Anterior cingulate cortex (tissue), 58 donors: ENCODE measurements around the gene LDLRAD4.

Experiments used
- DNase-seq, 58 donors: peaks; one replicate each; lab custom pipeline; 2025; lab: John Stamatoyannopoulos, UW

Gene LDLRAD4

DNA sequence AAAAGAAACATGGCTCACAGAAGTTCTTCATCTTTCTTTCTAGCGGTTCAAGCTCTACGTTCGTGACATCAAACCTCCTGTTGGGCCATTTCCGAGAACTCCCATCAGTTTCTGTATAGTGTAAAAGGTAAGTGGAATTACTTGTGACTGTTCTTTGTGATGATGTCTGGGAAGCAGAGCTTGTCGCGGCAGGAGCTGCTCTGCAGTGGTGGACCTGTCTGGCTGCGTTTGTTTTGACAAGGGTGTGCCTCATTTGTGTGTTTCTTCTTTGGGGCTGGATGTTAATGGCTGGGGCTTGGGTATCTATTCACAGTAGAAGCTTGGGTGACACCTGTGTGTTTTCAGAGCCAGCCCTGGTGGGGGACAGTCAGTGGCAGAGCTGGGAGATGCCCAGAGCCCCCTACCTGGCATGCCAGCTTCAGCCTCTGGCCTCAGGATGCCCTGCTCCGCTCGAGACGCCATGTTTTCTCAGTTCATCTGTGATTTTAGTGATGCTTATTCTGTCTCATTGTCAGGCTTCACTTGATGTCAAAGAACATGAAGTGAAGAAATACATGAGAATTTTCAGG lies 59.6 kb downstream of the LDLRAD4 start:
- no peak for DNase-seq

DNA sequence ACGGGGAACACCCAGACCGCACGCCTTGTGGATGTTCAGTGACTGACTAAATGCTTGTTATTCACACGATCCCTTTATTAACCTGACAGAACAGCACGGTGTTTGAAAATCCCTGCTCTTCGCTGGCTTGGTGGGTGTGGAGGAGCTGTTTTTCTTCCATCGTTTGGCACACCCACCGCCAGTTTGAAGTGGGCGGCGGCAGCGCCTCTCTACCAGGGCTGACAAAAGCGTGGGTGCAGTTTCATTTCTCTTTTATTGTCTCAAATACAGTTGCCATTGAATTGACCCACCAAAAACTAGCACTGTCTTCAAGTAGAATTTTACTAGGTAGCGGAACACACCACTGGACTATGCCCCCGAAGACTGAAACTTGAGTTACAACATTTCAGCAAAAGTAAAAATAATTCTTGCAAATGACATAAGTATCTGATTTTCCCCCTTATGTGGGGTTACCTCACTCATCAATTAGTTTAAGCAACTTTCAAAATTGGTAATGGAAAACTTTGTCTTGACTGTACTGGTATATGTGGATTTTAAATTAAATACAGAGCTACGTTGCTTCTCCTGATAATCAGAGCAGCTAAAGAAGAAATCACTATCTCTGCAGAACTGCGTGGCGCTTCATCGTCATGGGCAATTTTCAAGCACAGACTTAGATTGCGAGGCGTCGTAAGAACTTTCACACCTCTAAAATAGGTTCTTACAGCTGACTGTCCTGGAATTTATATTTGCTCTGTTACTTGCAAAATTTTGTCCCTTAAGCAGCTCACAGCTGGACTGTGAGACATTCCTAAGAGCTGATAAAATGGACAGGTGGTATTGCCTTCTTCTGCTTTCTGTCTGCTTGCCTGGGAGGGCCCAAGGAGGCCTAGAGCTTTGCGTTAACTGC lies 60.9 kb downstream of the LDLRAD4 start:
- DNase-seq, result peak in 7 of 58 donors; percentile 16 to 61 (median 30)

DNA sequence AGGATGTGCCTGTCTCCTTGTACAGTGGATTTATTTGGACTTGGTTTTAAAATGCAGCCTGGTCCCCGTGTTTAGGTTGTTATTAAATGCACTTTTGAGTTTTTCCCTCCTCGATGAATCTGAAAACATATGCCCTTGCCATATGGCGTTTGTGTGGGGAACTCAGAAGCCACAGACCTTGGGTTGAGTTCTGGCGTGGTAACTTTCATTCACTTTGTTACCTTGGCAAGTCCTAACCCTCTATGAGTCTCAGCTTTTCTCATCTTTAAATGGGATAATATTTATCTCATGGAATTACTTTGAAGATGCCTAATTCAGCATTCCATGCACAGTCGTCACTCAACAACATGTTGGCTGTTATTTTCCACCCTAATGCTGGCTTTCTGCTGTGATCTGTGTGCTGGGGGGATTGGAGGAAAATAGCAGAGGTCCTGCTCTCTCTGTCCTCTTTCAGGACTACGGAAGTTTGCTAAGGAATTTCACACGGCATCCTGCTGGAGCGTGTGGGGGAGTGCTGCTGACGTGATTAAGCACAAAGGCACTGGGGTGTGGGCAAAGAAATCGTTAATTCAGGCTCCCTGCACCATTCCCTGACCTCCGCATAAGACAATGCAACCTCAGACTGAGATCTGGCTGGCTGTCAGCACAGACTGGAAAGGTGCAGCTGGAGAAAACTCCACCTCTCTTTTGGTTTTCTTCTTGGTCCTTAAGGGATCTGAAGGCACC lies 61.7 kb downstream of the LDLRAD4 start:
- DNase-seq, result no peak

DNA sequence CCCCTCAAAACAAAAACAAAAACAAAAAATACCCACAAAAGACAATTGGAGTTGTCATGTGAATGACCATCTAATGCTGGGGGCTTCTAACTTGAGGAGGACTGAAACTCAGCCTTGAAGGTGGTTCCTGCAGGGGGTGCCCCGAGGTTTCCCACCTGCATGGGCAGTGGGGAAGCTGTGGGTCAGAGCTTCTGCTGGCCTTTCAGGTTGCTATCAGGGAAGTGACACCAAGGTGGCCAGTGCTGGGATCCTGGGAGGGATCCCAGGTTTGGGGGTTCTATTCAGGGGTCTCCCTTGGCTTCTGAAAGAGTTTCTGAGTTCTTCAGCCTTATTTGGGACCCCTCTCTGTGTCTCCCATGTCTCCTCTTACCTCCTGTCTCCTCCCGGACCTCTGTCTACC lies 62.8 kb downstream of the LDLRAD4 start:
- DNase-seq, result no peak

DNA sequence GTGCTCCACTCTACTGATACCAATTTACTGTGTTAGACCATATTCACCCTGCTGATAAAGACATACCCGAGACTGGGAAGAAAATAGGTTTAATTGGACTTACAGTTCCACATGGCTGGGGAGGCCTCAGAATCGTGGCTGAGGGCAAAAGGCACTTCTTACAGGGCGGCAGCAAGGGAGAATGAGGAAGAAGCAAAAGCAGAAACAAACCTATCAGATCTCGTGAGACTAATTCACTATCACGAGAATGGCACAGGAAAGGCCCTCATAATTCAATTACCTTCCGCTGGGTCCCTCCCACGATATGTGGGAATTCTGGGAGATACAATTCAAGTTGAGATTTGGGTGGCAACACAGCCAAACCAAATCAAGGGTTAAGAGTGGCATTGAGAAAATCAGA lies 65.2 kb downstream of the LDLRAD4 start:
- DNase-seq, result no peak

DNA sequence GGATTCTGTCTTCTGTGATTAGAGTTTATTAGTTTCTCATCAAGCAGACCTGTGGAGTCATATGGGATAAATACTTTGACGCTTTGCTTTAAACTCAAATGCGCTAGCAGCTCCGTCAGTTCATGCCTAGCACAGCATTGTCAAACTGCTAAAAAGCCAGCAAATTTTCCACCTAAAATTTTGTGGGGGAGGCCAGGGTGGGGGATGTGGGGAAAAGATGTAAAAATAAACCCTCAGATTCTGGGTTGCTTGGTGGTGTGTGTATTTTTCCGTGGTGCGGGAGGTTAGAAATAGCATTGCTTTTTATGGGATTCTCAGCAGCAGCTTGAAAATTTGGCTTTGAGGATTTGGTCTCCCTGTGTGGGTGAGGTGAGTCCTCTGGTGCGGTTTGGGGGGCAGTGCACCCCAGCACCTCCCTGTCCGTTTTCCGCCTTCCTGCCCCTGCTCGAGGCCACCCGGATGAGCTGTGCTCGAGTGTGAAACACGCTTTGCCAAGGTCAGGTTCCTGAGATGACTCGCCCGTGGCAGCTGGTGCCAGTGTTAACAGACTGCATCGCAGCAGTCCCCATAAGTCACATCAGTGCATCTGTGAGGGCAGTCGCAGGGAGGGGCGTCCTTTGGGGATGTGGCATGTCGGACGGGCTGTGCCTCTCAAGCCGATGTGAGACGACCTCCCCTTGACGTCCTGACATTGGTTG lies 65.9 kb downstream of the LDLRAD4 start:
- DNase-seq, result peak in 2 of 58 donors; percentile 43 to 50

DNA sequence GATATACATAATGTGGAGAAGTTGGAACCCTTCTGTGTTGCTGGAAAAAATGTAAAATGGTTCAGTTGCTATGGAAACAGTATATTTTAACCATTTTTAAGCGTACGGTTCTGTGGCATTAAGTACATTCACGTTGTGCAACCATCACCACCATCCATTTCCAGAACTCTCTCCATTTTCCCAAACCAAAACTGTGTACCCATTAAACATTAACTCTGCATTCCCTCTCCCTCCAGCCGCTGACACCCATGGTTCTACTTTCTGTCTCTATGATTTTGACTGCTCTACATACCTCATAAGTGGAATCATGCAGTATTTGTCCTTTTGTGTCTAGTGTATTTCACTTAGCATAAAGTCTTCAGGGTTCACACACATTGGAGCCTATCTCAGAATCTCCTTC lies 67.3 kb downstream of the LDLRAD4 start:
- DNase-seq, result no peak

DNA sequence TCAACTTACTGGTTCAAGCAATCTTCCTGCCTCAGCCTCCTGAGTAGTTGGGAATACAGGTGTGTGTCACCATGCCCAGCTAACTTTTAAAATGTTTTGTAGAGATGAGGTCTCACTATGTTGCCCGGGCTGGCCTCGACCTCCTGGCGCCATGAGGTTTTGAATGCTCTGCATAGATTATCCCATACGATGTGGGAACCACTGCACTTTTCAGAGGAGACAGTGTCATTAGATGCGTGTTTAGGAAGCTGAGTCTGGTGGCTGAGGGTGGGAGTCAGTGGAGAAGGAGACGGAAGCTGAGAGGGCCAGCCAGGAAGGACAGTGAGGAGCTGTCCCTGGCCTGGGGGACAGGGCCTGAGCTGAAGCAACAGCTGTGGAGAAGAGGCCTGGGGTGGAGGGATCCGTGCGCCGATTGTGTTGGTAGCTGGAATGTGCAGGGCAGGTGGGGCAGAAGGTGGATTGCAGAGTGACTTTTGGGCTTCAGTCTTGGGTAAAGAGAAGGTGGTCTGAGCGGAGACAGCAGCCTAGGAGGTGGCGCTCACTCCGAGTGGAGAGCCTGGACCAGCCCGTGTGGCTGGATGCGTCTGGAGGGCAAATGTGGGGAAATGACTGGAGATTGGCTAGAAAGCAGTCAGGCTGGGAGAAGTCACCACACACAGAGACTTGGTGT lies 68.0 kb downstream of the LDLRAD4 start:
- DNase-seq, result no peak

DNA sequence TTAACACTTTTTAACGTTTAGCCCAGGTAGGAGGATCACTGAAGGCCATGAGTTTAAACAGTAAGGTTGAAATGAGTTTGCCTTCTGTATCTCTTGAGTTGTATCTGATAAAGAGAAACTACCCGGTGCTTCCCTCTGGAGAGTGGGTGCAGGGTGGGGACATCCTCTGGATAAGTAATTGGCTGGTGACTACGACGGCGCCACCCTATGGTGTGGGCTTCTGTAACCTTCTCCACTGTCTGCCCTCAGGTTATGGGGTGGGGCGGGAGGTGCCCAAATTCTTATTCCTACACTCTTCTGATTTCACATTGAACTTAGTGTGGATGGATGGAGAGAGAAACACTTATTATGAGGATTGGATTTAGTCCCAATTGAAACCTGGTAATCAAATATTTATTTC lies 68.8 kb downstream of the LDLRAD4 start:
- DNase-seq, result no peak

DNA sequence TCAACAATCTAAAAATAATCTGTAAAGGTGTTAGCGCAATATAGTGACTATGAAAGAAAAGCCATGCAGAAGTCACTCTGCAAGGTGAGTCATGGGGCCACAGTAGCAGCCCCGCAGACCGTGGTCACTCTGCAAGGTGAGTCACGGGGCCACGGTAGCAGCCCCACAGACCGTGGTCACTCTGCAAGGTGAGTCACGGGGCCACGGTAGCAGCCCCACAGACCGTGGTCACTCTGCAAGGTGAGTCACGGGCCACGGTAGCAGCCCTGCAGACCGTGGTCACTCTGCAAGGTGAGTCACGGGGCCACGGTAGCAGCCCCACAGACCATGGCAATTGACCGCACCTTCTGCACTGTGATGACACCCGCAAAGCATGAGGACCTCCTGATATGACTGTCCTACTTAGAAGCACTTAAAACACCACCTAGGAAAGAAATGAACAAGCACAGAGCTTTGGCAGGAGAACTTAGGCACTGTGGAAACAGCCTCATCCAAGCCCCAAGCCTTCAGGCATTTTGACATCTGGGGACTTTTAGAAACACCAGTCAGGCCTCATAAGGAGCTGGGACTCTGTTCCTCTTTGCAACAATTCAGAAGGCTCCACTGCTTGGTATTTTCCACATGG lies 70.1 kb downstream of the LDLRAD4 start:
- DNase-seq, result no peak

DNA sequence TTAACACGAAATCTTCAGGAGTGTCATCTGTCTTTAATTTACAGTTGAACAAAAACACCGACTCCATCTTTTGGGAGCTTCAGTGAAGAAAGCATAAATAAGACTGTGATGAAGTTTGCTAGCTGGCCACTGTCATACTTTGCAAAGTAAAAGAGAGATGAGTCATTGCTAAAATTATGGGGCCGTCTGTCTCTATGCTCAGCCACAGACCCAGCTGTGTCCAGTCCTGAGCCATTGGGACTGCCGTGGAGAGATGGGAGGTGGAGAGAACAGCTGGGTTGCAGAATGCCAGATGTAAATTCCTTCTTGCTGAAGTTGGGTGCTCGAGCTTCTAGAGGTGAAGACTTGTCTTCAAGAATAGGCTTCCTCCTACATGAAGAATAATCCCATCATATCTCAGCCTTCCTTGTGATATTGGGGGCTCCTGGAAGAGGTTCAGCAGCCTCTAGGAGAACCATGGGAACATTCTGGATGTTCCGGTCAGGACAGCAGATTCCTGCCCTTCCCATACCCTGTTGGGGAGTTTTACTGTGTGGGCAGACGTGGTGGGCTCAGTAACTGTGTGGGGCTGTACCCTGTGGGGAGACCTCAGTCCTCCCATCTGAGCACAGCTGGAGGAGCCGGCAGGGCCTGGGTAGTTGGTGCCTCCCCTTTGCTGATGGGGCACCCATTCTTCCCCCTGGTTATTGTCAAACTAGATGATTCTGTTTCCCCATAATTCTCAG lies 71.1 kb downstream of the LDLRAD4 start:
- DNase-seq, result no peak

DNA sequence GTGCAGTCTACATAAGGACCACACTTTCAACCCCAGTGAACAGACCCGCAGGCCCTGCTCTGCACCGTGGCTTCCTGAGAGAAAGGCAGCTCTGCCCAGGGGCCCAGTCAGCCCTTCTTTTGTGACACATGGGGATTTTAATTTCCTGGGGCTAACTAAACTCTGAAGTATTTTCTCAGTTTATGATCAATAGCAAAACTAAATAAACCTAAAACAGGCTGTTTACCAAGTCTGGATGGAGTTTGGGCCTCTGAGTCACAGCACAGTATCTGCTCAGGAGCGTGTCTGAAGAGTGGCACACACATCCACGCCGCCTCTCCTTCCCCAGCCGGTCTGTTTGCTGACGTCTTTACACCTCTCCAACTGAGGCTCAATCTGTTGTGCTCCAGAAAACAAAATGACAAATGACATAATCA lies 72.3 kb downstream of the LDLRAD4 start:
- DNase-seq, result peak in 13 of 58 donors; percentile 10 to 50 (median 32)

DNA sequence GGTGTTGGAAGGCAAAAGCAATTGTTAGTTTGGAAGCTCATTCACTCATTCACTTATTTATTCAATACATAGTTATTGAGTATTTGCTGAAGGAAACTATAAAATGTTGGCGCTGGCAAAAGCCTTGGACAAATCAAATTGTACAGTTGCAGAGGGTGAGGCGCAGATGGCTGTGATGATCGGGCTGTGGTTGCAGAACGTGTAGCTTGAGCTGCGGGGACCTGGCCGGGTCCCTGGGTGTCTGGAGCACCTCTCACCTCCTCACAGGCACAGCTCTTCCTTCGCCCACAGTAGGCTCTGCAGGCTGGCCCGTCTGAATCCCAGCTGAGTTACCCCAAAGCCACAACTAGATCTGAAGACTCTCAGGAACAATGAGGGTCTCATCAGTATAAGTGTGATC lies 72.7 kb downstream of the LDLRAD4 start:
- no peak for DNase-seq

DNA sequence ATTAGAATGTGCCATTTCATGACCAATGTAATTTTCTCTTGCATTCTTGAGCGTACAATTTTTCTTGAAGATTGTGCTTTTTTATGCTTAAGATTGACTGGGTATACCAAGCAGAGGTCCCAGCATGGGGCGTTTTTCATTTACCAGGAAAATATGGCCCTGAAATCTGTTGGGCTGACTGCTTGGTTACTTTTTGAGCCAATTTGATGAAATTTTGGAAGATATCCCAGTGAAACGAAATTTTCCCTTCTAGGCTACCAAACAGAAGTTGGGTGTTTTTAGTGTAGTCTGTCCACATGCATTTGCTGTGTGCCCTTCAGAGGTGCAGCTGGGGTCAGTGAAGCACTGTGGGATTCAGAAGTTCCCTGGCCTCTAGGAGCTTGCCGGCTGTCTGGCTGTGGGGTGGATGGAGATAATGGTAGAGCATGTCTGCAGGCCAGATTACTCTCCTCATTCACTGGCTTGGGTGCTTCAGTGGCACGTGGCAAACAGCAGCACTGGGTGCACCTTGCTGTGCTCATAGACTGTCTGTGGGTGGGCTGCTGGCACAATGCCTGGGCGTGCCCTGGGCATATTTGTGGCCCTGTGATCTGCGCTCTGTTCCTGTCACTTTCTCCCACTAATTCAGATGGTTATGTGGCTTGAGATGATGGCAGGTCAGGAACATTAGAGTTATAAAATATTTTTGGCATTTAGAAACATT lies 73.3 kb downstream of the LDLRAD4 start:
- no peak for DNase-seq

DNA sequence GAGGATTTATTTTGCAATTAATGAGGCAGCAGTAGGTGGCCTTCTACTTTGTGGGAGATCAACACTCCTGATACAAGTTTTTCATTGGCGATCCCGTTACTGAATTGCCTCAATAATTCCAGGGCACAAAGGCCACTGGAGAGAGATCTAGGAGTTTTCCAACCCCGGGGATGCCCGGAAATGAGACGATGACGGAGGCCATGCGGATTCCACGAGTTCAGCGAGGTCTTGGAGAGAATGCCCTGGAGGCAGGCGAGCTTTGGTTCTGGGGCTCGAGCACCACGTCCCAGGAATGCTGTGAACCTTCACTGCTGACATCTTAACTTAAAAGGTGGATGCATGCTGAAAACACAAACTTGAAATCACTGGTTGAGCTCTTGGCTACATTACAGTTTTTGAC lies 74.2 kb downstream of the LDLRAD4 start:
- DNase-seq, result no peak

DNA sequence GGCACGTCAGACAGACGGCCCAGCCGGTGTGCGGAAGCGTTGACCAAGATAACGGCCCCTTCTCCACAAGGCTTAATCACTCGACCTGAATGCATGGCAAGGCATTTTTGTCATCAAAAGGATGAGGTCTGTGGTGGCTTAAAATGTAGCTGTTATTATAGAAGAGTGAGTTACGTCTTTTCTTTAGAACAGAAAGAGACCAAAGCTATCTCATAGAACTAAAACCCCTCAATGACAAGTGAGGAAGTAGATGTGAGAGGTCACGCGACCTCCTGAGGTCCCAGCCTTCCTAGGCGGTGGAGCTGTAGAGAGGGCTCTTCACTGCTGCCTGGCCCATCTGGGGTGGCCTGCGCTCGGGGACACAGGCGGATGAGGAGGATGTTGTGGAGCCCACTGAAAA lies 75.7 kb downstream of the LDLRAD4 start:
- DNase-seq, result no peak

DNA sequence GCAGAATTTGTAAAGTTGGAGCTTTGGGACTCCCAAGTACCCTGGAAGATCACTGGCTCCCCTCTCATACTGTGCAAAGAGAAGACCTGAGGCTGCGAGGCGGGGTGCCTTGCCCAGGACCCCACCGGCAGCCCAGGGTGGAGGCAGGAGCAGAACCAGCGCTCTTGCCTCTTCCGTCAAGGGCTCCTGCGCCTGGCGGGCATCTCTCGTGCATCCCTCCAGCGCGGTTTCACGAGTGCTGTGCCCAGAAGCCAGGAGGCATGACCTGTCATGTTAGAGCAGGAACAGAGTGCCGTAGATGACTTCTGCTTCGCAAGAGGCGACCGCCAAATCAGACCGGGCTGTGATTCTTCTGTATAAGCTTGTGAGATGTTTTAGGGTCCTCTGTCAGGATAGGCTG lies 77.3 kb downstream of the LDLRAD4 start:
- DNase-seq, result no peak

DNA sequence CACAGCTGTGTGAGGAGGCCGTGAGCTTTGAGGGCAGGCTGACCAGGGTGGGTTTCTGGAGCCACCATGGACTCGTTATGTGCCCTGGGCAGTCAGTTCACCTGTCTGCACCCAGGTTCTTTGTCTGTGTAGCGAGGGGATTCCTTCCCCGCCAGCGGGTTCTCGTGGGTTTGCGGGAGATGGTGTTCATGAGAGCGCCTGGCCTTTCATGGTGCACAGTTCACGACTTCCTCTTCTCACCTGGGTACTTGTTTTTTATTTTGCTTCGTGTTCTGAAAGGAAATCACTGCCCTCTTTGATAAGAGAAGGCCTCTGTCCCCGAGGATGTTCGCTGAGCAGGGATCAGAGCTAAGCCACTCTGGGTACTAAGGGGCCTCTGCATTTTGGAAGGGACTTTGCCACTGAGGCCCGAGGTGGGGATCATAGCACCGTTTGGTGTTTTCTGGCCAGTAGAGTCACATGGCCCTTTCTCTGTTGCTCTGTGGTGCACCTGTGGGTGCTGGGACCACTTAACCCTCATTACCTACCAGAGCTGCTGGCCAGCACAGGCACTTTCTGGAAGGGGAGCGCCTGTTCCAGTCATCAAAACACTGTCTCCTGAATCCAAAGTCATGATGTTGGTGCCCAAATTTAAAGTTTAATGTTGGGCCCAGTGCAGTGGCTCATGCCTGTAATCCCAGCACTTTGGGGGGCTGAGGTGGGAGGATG lies 78.5 kb downstream of the LDLRAD4 start:
- DNase-seq, result no peak
